Stomach (tissue), 4 donors: ENCODE measurements around the gene ADAMTS10.

ENCODE experiments used
- EP300 ChIP-seq: sonication (generic); formaldehyde crosslinking; IDR thresholded peaks from one replicate; pipeline ENCODE4 v1.6.1; 2017; ENCODE audit warnings: antibody characterized with exemption
- POLR2A ChIP-seq, 4 donors: fragments of 450-650 bp; IDR thresholded peaks; one replicate each; pipeline ENCODE4 v1.6.1; 2016; ENCODE audit warnings: antibody characterized with exemption in 4 of 4, control low read depth in 2 of 4, mild to moderate bottlenecking in 1 of 4, moderate library complexity in 1 of 4

GRCh38 chr19:8641908-8642547, 31.5 kb upstream of the ADAMTS10 start:
- TF ChIP-seq POLR2A (IDR thresholded peaks at IDR 0.05), result no peak
- no peak for TF ChIP-seq EP300
